ENCODE data around the gene METTL25B. TPM values are rescaled to one million over a fixed set of nuclear protein-coding genes. Genes with fewer than 3 reads are reported as not detected.

METTL25B gene
- total RNA-seq, 1 donor from 2014 or later, result 34.7 TPM

GRCh38 chr1:156725683-156726280, 2.5 kb upstream of the METTL25B start:
- intact Hi-C loops (cut with micrococcal nuclease), result loop anchor here (1.0 kb wide), 4 partner anchors 36 to 165 kb away; partner anchors contain the start of gene NTRK1

DNA sequence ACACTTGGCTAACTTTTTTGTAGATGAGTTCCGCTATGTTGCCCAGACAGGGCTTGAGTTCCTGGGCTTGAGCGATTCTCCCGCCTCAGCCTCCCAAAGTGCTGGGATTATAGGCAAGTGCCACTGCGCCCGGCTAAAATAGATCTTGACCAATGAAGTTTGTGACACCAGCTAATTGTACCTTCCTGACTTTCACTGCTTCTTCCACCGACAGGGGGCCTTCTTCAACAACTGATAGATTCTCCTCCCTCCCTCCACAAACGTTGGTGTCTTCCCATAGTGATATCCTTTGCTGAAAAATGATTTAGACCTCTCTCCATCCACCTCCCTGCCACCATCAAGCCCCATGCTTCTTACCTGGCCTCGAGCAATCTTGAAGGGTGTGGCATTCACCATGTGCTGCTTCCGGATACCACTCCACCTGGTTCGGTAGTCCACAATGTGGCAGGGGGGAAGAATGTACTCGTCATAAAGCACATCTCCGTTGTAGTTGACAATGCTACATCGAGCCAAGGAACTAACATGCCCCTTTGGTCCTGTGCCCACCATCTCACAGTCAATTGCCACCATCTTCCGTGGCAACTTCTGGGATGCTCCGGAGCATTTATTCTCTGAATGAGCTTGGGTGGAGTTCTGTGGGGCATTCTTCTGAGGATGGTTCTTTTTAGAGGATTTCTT, 1.6 kb upstream of the METTL25B start:
- intact Hi-C loops (cut with micrococcal nuclease), result loop anchor here (1.0 kb wide), 4 partner anchors 37 to 164 kb away; partner anchors contain the start of gene NTRK1

GRCh38 chr1:156727492-156727891, 777 bp upstream of the METTL25B start:
- intact Hi-C loops (cut with micrococcal nuclease), result no loop called here

DNA sequence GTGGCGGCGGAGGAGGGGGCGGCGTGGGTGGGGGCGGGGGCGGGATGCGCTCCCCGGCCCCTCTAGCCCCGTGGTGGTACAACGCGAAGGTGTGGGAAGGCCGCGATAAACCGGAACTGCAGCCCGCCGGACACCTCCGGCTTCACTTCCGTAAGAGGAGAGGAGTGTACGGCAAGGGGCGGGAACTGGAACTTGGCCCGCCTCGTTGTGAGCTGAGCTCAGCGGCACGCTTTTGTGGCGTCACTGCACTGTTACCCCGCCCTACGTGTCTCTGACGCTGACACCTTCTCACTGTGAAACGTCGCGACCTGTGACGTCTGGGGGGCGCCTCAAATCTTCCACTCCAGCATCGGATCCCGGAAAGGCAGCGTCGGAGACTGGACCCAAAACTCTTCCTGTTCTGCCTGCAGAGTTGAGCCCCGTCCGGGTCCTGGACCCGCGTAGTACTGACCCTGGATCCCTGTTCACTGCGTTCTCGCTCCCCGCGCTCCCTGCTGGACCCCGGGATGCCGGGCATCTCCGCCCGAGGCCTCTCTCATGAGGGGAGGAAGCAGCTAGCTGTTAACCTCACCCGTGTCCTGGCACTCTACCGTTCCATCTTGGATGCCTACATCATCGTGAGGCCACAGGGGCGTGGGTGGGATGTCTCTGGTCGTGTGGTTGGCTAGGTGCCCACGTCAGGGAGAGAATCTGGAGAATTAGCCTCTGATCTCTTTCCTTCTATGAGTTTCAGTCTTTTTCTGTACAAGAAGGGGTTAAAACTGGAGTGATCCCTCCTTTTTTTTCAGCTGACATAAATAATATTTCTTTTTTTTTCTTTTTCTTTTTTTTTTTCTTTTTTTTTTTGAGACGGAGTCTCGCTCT, 562 bp downstream of the METTL25B start, which contains the start of gene ISG20L2:
TSS of gene ISG20L2 (minus strand) at position 168 of the 864 bp plus-strand sequence. CDS start 1,114 bp downstream, outside the sequence.
- intact Hi-C loops (cut with micrococcal nuclease), result loop anchor here (1.0 kb wide), 5 partner anchors 12 to 224 kb away; partner anchors contain the start of genes HDGF, MRPL24, PRCC and SH2D2A

GRCh38 chr1:156733989-156734584, 5.8 kb downstream of the METTL25B start:
- intact Hi-C loops (cut with micrococcal nuclease), result no loop called here

DNA sequence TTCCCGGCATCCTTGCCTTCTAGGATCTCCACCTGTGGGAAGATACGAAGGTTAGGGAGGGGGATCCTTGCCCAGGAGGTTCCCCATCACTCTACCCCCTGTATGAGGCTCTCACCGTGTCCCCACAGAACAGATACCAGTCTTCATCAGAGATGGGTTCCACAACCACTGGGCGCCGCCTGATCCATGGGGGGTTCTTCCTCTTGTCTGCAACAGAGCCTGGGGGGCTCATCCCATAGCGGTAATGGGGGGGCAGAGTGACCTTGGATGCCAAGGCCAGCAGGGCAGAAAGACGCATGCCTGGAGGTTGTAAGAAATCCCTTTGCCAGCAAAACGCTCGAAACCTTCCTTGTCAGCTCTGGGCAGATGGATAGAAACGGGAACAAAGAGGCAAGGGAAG, 10.1 kb downstream of the METTL25B start:
- intact Hi-C loops (cut with micrococcal nuclease), result no loop called here

GRCh38 chr1:156738916-156739315, 10.6 kb downstream of the METTL25B start:
- intact Hi-C loops (cut with micrococcal nuclease), result no loop called here

DNA sequence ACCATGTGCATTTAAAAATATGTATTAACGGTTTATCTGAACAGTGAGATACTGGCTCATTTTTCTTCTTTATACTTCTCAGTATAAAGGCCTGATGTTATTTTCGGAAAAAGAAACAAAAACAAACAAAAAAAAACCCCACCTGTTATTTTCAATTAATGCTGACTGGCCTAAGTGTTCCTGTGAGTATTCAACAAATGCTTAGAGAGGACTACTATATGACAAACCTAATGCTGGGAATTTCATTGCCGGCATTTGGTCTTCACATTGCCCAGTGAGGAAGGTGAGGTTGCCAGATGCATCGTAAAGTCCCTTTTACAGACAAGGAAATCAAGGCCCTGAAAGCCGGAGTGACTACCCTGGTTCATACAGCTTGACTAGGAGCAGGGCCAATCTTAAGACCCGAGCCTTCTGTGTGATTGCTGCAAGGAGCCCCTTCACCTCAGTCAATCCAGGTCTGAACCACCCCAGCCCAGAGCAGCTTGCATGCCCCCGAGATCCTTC, 12.0 kb downstream of the METTL25B start:
- intact Hi-C loops (cut with micrococcal nuclease), result loop anchor here (2.0 to 10.0 kb wide), 2 partner anchors 457 to 685 kb away; partner anchors contain the start of genes LAMTOR2, SMG5 and UBQLN4

DNA sequence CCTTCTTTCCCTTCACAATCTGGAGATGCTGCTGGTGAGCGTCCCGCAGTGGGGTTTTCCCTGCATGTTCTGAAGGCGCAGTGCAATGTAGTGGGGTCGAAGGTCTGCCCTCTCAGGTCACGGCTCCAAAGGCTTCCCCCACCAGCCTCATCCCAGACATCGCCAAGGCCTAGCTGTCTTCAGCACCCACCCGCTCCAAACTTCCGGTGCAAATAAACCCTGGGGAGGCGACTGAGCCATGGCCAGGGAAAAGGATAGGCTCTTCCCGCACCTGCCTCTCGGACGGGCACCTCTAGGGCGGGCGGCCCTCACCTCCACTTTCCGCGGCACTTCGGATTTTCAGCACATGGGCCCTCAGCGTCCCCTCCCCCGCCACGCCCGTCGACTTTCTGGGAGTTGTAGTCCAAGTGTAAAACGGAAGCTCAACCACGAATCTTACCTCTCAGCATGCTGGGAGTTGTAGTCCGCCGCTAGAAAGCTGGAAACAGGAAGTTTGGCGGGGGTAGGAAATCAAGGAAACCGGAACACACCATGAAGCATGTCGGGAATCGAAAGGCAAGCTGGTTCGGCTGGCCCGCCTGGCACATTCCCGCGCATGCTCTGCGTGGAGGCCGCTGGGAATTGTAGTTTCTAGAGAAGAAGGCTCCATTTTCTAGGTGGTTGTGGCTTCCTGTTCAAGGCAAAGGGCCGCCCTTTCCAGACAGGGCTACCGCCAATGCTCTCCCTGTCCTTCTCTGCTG, 12.6 kb downstream of the METTL25B start, which contains the start of gene MRPL24:
TSS of gene MRPL24 (minus strand) at position 348 of the 740 bp plus-strand sequence. CDS start 2,384 bp downstream, outside the sequence.
- intact Hi-C loops (cut with micrococcal nuclease), result loop anchor here (1.0 to 10.0 kb wide), 5 partner anchors 10 to 686 kb away; partner anchors contain the start of genes HDGF, ISG20L2, LAMTOR2 and METTL25B

DNA sequence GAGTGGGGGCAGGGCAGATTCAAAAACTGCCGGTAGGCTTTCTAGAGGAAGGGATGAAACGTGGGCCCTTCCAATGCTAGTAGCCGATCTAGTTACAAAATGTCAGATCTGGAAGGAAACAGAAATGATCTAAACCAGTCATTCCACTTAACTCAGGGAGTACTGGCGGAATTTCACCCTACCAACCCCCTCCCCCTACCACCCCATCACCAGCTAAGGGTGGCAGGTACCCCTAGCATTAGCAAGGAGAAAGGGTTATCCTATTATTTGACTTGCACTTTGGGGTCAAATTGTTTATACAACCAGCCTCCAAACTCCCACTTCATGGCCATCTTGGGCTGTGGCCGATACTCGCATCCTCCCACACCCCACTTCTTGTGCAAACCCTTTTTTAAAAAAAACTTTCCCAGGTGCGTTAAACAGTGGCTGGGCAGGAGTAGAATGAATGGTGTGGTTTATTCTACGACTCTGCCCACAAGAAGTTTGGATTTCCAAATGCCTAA, 13.3 kb downstream of the METTL25B start:
- intact Hi-C loops (cut with micrococcal nuclease), result loop anchor here (1.0 to 10.0 kb wide), 5 partner anchors 10 to 687 kb away; partner anchors contain the start of genes HDGF, ISG20L2, LAMTOR2 and METTL25B

GRCh38 chr1:156742017-156742416, 13.7 kb downstream of the METTL25B start:
- intact Hi-C loops (cut with micrococcal nuclease), result loop anchor here (10.0 kb wide), 1 partner anchor 687 kb away; the partner anchor contains the start of genes LAMTOR2 and UBQLN4

- intact Hi-C loops (cut with micrococcal nuclease), result loop anchor here (10.0 kb wide), 1 partner anchor 688 kb away; the partner anchor contains the start of genes LAMTOR2 and UBQLN4
Measured at GRCh38 chr1:156742801-156743200, 14.5 kb downstream of the METTL25B start.

GRCh38 chr1:156743367-156744302, 15.4 kb downstream of the METTL25B start:
- intact Hi-C loops (cut with micrococcal nuclease), result loop anchor here (10.0 kb wide), 1 partner anchor 689 kb away; the partner anchor contains the start of genes LAMTOR2 and UBQLN4

- intact Hi-C loops (cut with micrococcal nuclease), result loop anchor here (10.0 kb wide), 1 partner anchor 690 kb away; the partner anchor contains the start of genes LAMTOR2 and UBQLN4
Measured at GRCh38 chr1:156744344-156744743, 16.1 kb downstream of the METTL25B start.

DNA sequence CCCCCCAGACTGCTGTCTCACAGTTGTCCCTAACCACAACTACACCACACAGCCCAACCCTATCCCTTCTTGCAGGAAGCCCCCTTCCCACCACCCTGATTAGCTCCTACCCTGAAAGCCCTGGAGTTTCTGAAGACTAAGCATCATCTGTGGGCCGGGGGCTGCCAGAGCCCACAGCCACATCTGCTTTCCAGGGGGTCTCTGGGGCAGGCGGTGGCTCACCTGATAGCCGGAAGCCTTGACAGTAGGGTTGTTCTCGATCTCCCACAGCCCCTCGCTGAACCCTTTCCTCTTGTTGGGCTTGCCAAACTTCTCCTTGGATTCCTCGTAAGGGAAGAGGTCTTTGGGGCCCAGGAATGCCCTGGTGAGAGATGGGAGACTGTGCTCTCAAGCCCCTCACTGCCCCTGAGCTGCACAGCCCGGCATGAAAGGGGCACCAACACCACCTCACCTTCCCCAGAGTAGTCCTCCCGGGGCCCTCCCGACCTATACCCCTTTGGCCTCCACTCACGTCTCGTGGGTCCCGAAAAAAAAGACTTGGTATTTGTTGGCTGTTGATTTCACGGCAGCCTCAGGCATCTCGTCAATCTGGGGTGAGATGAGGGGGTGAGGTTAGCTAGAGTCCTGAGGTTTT, 16.6 kb downstream of the METTL25B start:
- intact Hi-C loops (cut with micrococcal nuclease), result loop anchor here (10.0 kb wide), 1 partner anchor 690 kb away; the partner anchor contains the start of genes LAMTOR2 and UBQLN4

DNA sequence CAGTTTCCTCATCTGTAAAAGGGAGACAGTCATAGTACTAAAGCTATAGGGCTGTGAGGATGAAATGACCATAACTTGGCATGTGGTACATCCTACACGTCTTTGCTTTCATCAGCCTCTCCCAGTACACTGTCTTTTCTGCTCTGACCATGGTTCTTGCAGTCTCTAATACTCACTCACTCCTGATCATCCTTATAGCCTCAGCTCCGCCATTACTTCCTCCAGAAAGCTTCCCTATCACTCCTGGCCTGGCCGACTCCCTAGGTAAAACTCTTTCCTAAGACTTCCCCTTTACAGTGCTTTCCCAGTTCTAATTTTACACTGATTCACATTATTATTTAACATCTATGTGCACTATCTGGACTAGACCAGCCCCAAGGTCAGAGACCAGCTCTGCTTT, 17.6 kb downstream of the METTL25B start:
- intact Hi-C loops (cut with micrococcal nuclease), result loop anchor here (10.0 kb wide), 1 partner anchor 691 kb away; the partner anchor contains the start of genes LAMTOR2 and UBQLN4

DNA sequence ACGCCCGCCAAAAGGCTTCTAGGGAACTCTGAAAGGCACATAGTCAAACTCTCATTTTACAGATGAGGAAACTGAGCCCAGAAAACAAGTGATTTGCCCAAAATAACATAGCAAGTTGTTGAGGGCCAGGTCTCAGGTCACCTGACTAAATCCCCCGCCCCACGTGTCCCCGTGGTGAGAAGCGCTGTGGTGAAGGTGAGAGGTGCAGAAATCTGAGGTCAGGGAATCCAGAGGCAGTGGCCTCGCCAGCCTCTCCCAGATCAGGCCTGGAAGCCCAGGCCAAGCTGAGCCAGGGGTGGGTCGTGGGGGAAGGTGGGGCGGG, 18.1 kb downstream of the METTL25B start:
- intact Hi-C loops (cut with micrococcal nuclease), result loop anchor here (10.0 kb wide), 1 partner anchor 692 kb away; the partner anchor contains the start of genes LAMTOR2 and UBQLN4

All from T-helper 2 cell treated with Interferon-gamma antibody and Interleukin-4, amounts not matched to agents 100 ng/mL and 5 ng/mL, for 36 hours (primary cell).